SW480 (cell line): Measurements from ENCODE around the gene ANKZF1.
A peak's percentile ranks its signal among the peaks of the same experiment; 100 is the strongest.
"Not testable (repeated sequence)": the region's sequence is repeated elsewhere in the genome, so short reads cannot be mapped to it uniquely, and the experiment has no call there.

Experiments used
- DNase-seq: peaks from one replicate; pipeline ENCODE4 v3.0.0-alpha.2; 2016; ENCODE audit warnings: low spot score

Gene ANKZF1

GRCh38 chr2:219254590-219255201, 25.1 kb downstream of the ANKZF1 start:
- DNase-seq = no peak

- not testable (repeated sequence) for DNase-seq
Measured at GRCh38 chr2:219258942-219259341, 29.3 kb downstream of the ANKZF1 start.

GRCh38 chr2:219261024-219261855, 31.6 kb downstream of the ANKZF1 start:
- no peak for DNase-seq

GRCh38 chr2:219266232-219266631, 36.6 kb downstream of the ANKZF1 start:
- no peak for DNase-seq

GRCh38 chr2:219266886-219267285, 37.3 kb downstream of the ANKZF1 start:
- no peak for DNase-seq

GRCh38 chr2:219268294-219268693, 38.7 kb downstream of the ANKZF1 start:
- DNase-seq = no peak

- no peak for DNase-seq
Measured at GRCh38 chr2:219269362-219270054, 39.9 kb downstream of the ANKZF1 start.

GRCh38 chr2:219270055-219270372, 40.4 kb downstream of the ANKZF1 start:
- no peak for DNase-seq

- no peak for DNase-seq
Measured at GRCh38 chr2:219271021-219271420, 41.4 kb downstream of the ANKZF1 start.

- no peak for DNase-seq
Measured at GRCh38 chr2:219272356-219272755, 42.8 kb downstream of the ANKZF1 start.

- DNase-seq = no peak
Measured at GRCh38 chr2:219272995-219273394, 43.4 kb downstream of the ANKZF1 start.

GRCh38 chr2:219273937-219274336, 44.3 kb downstream of the ANKZF1 start:
- no peak for DNase-seq

- DNase-seq = peak; percentile 81
Measured at GRCh38 chr2:219274361-219274921, 44.8 kb downstream of the ANKZF1 start.

- DNase-seq = peak; percentile 76
Measured at GRCh38 chr2:219277703-219278654, 48.4 kb downstream of the ANKZF1 start.

- no peak for DNase-seq
Measured at GRCh38 chr2:219278655-219279150, 49.1 kb downstream of the ANKZF1 start.

- DNase-seq = peak; percentile 96
Measured at GRCh38 chr2:219279151-219279915, 49.7 kb downstream of the ANKZF1 start, which contains the start of gene DNAJB2. DNAJB2 (plus strand) TSS chr2:219279366; CDS start chr2:219279834, 468 bp downstream.

- no peak for DNase-seq
Measured at GRCh38 chr2:219279916-219280516, 50.4 kb downstream of the ANKZF1 start.

- DNase-seq = no peak
Measured at GRCh38 chr2:219280651-219281050, 51.0 kb downstream of the ANKZF1 start.

GRCh38 chr2:219281588-219281987, 52.0 kb downstream of the ANKZF1 start:
- no peak for DNase-seq

GRCh38 chr2:219282375-219282774, 52.8 kb downstream of the ANKZF1 start:
- DNase-seq = no peak
